ENCODE results near the gene DENND1C.

DNA sequence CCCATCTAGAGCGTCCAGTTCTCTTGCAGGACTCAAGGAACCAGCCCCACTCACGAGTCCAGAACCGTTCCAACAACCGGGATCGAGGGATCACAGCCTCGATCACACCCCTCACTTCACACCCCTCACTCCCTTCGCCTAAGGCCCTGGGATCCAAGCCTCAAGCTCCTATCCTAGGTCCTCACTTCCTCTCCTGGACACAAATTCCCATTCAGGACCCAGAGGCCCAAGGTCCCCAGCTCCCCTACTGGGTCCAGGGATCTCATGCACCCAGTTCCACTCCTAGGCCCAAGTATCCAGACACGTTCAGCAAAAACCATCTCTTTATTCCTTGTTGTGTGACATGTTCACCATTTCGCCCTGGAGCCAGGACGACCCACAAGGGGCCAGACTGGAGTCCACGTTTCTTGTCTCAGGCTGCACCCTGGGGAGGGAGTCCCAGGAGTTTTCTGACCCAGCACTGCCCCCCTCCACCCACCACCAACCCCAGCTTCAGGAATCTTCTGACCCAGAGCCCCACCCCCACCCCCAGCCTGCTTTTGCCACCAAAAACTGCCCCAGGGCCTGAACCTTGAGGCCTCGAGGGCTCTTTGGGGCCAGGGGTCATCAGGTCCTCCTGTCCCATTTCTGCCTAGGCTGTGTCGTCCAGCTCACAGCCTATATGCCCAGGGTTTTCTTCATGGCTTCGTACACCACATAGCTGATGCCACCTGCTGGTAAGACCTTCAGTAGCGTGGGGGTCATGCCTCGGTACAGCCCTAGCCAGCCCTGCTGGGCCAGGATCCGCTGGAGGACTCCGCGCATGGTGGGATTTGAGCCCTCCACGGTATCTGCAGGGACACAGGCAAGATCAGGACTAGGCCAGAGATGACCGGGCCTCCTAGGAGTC lies 55.6 kb downstream of the DENND1C start:
- TF ChIP-seq, protein P1, sequence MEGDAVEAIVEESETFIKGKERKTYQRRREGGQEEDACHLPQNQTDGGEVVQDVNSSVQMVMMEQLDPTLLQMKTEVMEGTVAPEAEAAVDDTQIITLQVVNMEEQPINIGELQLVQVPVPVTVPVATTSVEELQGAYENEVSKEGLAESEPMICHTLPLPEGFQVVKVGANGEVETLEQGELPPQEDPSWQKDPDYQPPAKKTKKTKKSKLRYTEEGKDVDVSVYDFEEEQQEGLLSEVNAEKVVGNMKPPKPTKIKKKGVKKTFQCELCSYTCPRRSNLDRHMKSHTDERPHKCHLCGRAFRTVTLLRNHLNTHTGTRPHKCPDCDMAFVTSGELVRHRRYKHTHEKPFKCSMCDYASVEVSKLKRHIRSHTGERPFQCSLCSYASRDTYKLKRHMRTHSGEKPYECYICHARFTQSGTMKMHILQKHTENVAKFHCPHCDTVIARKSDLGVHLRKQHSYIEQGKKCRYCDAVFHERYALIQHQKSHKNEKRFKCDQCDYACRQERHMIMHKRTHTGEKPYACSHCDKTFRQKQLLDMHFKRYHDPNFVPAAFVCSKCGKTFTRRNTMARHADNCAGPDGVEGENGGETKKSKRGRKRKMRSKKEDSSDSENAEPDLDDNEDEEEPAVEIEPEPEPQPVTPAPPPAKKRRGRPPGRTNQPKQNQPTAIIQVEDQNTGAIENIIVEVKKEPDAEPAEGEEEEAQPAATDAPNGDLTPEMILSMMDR (IDR thresholded peaks at IDR 0.05; ENCODE audit: low read depth, low read length): peak; percentile 43
- TF ChIP-seq, protein P2, sequence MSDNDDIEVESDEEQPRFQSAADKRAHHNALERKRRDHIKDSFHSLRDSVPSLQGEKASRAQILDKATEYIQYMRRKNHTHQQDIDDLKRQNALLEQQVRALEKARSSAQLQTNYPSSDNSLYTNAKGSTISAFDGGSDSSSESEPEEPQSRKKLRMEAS (IDR thresholded peaks at IDR 0.05; ENCODE audit: low read depth, low read length): no peak
